Measurements from ENCODE around the gene PPFIA3.

The PPFIA3 gene

GRCh38 chr19:49080392-49080791 lies 39.0 kb upstream of the PPFIA3 start:
- DNase-seq (ENCODE audit: low read depth): no peak
- no peak for TF ChIP-seq POLR2A (IDR thresholded peaks at IDR 0.05; ENCODE audit: extremely low read depth, insufficient read length)
- no peak for TF ChIP-seq MYC (IDR thresholded peaks at IDR 0.05; ENCODE audit: low read depth, low read length)
- TF ChIP-seq MAX (IDR thresholded peaks at IDR 0.05; ENCODE audit: low read depth, low read length): no peak
- TF ChIP-seq CTCF (IDR thresholded peaks at IDR 0.05; ENCODE audit: low read depth, low read length): no peak
- H3K4me3 ChIP-seq (ENCODE audit: low read depth, low read length): no peak overlapping the region

GRCh38 chr19:49081273-49081672 lies 38.1 kb upstream of the PPFIA3 start:
- TF ChIP-seq MAX (IDR thresholded peaks at IDR 0.05; ENCODE audit: low read depth, low read length) (no peak), POLR2A (IDR thresholded peaks at IDR 0.05; ENCODE audit: extremely low read depth, insufficient read length) (no peak), MYC (IDR thresholded peaks at IDR 0.05; ENCODE audit: low read depth, low read length) (no peak), CTCF (IDR thresholded peaks at IDR 0.05; ENCODE audit: low read depth, low read length) (no peak)
- no peak overlapping the region for H3K4me3 ChIP-seq (ENCODE audit: low read depth, low read length)
- DNase-seq (ENCODE audit: low read depth): peak; percentile 19

GRCh38 chr19:49084206-49085019 lies 34.9 kb upstream of the PPFIA3 start:
- H3K4me3 ChIP-seq (ENCODE audit: low read depth, low read length): peak overlapping the region; percentile 68
- no peak for DNase-seq (ENCODE audit: low read depth)
- no peak for TF ChIP-seq MAX (IDR thresholded peaks at IDR 0.05; ENCODE audit: low read depth, low read length)

GRCh38 chr19:49085020-49085867 lies 34.1 kb upstream of the PPFIA3 start, which contains the start of gene SNRNP70:
SNRNP70 (plus strand) TSS chr19:49085451; CDS start chr19:49086415, 964 bp downstream.
- peak within 1 kb of the TSS; percentile 98 for H3K4me3 ChIP-seq (ENCODE audit: low read depth, low read length)
- DNase-seq (ENCODE audit: low read depth): peak; percentile 99
- peak; percentile 54 for TF ChIP-seq MAX (IDR thresholded peaks at IDR 0.05; ENCODE audit: low read depth, low read length)
- peak; percentile 94 for TF ChIP-seq POLR2A (IDR thresholded peaks at IDR 0.05; ENCODE audit: extremely low read depth, insufficient read length)
- TF ChIP-seq CTCF (IDR thresholded peaks at IDR 0.05; ENCODE audit: low read depth, low read length): no peak
- peak; percentile 38; the same call in 1 of the 2 replicates for TF ChIP-seq MYC (IDR thresholded peaks at IDR 0.05; ENCODE audit: low read depth, low read length)

- TF ChIP-seq MAX (IDR thresholded peaks at IDR 0.05; ENCODE audit: low read depth, low read length): no peak
- TF ChIP-seq CTCF (IDR thresholded peaks at IDR 0.05; ENCODE audit: low read depth, low read length): no peak
- no peak for TF ChIP-seq POLR2A (IDR thresholded peaks at IDR 0.05; ENCODE audit: extremely low read depth, insufficient read length)
- no peak for TF ChIP-seq MYC (IDR thresholded peaks at IDR 0.05; ENCODE audit: low read depth, low read length)
- peak overlapping the region; percentile 98 for H3K4me3 ChIP-seq (ENCODE audit: low read depth, low read length)
- no peak for DNase-seq (ENCODE audit: low read depth)
Measured at GRCh38 chr19:49085868-49086232, 33.5 kb upstream of the PPFIA3 start.

GRCh38 chr19:49086296-49086695 lies 33.0 kb upstream of the PPFIA3 start:
- H3K4me3 ChIP-seq (ENCODE audit: low read depth, low read length): peak overlapping the region; percentile 98
- no peak for DNase-seq (ENCODE audit: low read depth)
- TF ChIP-seq CTCF (IDR thresholded peaks at IDR 0.05; ENCODE audit: low read depth, low read length): no peak

All from NB4 (cell line).